IMR-90 (cell line): ENCODE measurements around the gene UNC79. TPM values are rescaled to one million over a fixed set of nuclear protein-coding genes. Genes with fewer than 3 reads are reported as not detected.

Experiments
- ATAC-seq: fragments of 200-7000 bp; cut with Tn5 transposase; 2 replicates; pipeline ENCODE4 v1.9.1; 2020; ENCODE audit warnings: low read depth, mild to moderate bottlenecking, moderate library complexity
- BruUV-seq: library from RNA; stranded (reverse); fragments of 400-500 nt; replicated peaks from 2 replicates; lab custom pipeline; 2021; lab: Mats Ljungman, UMichigan
- CTCF ChIA-PET: fragments of 300-600 bp; formaldehyde crosslinking; extraction: SDS; loops from one replicate; lab custom pipeline; 2021; ENCODE audit warnings: antibody characterized with exemption; lab: Yijun Ruan, JAX
- POLR2A ChIA-PET: fragments of 300-600 bp; sonication (Branson Sonifier 250); formaldehyde crosslinking; loops from one replicate; lab custom pipeline; 2022; ENCODE audit warnings: antibody characterized with exemption; ENCODE audit not compliant: unreplicated experiment; lab: Charles Lee
- DNase-seq: peaks from one replicate; pipeline ENCODE4 v3.0.0; 2013
- H2AFZ ChIP-seq: replicated peaks from 2 replicates; pipeline ENCODE3; 2013; ENCODE audit warnings: low read length, mild to moderate bottlenecking; ENCODE audit not compliant: poor library complexity
- H2AK5ac ChIP-seq: 2 replicates; pipeline ENCODE4 v1.6.1; 2013; ENCODE audit warnings: low read depth, low read length, inconsistent platforms
- H2AK9ac ChIP-seq: replicated peaks from 2 replicates; pipeline ENCODE3; 2013; ENCODE audit warnings: mild to moderate bottlenecking, low read depth, low read length, moderate library complexity; ENCODE audit not compliant: poor library complexity
- H2BK120ac ChIP-seq: 2 replicates; pipeline ENCODE4 v1.6.1; 2013; ENCODE audit warnings: low read depth, low read length, inconsistent platforms
- H2BK15ac ChIP-seq: 3 replicates; pipeline ENCODE4 v1.6.1; 2013; ENCODE audit warnings: low read depth, low read length, inconsistent platforms
- H2BK20ac ChIP-seq: 2 replicates; pipeline ENCODE4 v1.6.1; 2013; ENCODE audit warnings: low read depth, mild to moderate bottlenecking, inconsistent platforms, low read length, moderate library complexity
- H2BK5ac ChIP-seq: 2 replicates; pipeline ENCODE4 v1.6.1; 2013; ENCODE audit warnings: mild to moderate bottlenecking, low read depth, low read length, inconsistent platforms; ENCODE audit not compliant: poor library complexity, severe bottlenecking
- H3K14ac ChIP-seq: replicated peaks from 2 replicates; pipeline ENCODE4 v1.6.1; 2013; ENCODE audit warnings: low read depth, low read length, inconsistent platforms
- H3K18ac ChIP-seq: 2 replicates; pipeline ENCODE4 v1.6.1; 2013; ENCODE audit warnings: low read depth, low read length, control low read depth
- H3K23ac ChIP-seq: 2 replicates; pipeline ENCODE4 v1.6.1; 2013; ENCODE audit warnings: low read depth, low read length, inconsistent platforms
- H3K27ac ChIP-seq: 2 replicates; pipeline ENCODE4 v1.5.1; 2013; ENCODE audit warnings: mild to moderate bottlenecking, control low read depth, low read length; ENCODE audit not compliant: insufficient read depth
- H3K27me3 ChIP-seq: 2 replicates; pipeline ENCODE4 v1.6.1; 2013; ENCODE audit warnings: low read length; ENCODE audit not compliant: control insufficient read depth, insufficient read depth
- H3K36me3 ChIP-seq: 2 replicates; pipeline ENCODE4 v1.6.1; 2013; ENCODE audit warnings: low read length, mixed read lengths; ENCODE audit not compliant: control insufficient read depth, insufficient read depth
- H3K4ac ChIP-seq: 2 replicates; pipeline ENCODE4 v1.6.1; 2013; ENCODE audit warnings: low read depth, low read length, inconsistent platforms
- H3K4me1 ChIP-seq: 2 replicates; pipeline ENCODE4 v1.6.1; 2013; ENCODE audit warnings: low read length, mixed read lengths; ENCODE audit not compliant: control insufficient read depth, insufficient read depth
- H3K4me2 ChIP-seq: 2 replicates; pipeline ENCODE4 v1.6.1; 2013; ENCODE audit warnings: low read depth, mild to moderate bottlenecking, control low read depth, low read length, moderate library complexity
- H3K4me3 ChIP-seq: 2 replicates; pipeline ENCODE4 v1.5.1; 2013; ENCODE audit warnings: low read depth, mild to moderate bottlenecking, control low read depth, low read length, moderate library complexity; ENCODE audit not compliant: insufficient read depth
- H3K56ac ChIP-seq: 2 replicates; pipeline ENCODE4 v1.6.1; 2013; ENCODE audit warnings: low read length, inconsistent platforms; ENCODE audit not compliant: insufficient read depth; ENCODE audit errors: extremely low read depth
- H3K79me1 ChIP-seq, 2 experiments: 2 replicates each; pipeline ENCODE4 v1.6.1; 2013; ENCODE audit warnings: low read length in 2 of 2, inconsistent platforms in 1 of 2, low read depth in 1 of 2
- H3K9ac ChIP-seq: 2 replicates; pipeline ENCODE4 v1.6.1; 2013; ENCODE audit warnings: low read depth, low read length, control low read depth
- H3K9me1 ChIP-seq: 2 replicates; pipeline ENCODE4 v1.6.1; 2013; ENCODE audit warnings: low read length, inconsistent platforms; ENCODE audit not compliant: insufficient read depth
- H3K9me3 ChIP-seq: 2 replicates; pipeline ENCODE4 v1.6.1; 2013; ENCODE audit warnings: low read length; ENCODE audit not compliant: control insufficient read depth, insufficient read depth
- H4K20me1 ChIP-seq: 2 replicates; pipeline ENCODE4 v1.6.1; 2013; ENCODE audit warnings: low read length, inconsistent platforms; ENCODE audit not compliant: insufficient read depth
- H4K5ac ChIP-seq: 2 replicates; pipeline ENCODE4 v1.6.1; 2013; ENCODE audit warnings: mild to moderate bottlenecking, low read depth, low read length, control low read depth
- H4K8ac ChIP-seq, 2 experiments: 2 replicates each; pipeline ENCODE4 v1.6.1; 2013; ENCODE audit warnings: low read depth in 2 of 2, low read length in 2 of 2, control low read depth in 1 of 2, inconsistent platforms in 1 of 2
- H4K91ac ChIP-seq: 2 replicates; pipeline ENCODE4 v1.6.1; 2013; ENCODE audit warnings: low read depth, low read length, inconsistent platforms; ENCODE audit not compliant: insufficient read depth
- BHLHE40 ChIP-seq: fragments of 150-350 bp; IDR thresholded peaks from 2 replicates; pipeline ENCODE4 v1.6.1; 2016; ENCODE audit warnings: mild to moderate bottlenecking, low read depth, low read length
- CEBPB ChIP-seq: IDR thresholded peaks from 2 replicates; pipeline ENCODE4 v1.6.1; 2012; ENCODE audit warnings: low read depth, low read length, improper control_type of control experiment
- CHD1 ChIP-seq: IDR thresholded peaks from 2 replicates; pipeline ENCODE4 v1.6.1; 2012; ENCODE audit warnings: low read depth, low read length, improper control_type of control experiment
- FOS ChIP-seq: fragments of 150-350 bp; IDR thresholded peaks from 2 replicates; pipeline ENCODE4 v1.6.1; 2016; ENCODE audit warnings: low read depth, low read length
- MAFK ChIP-seq: IDR thresholded peaks from 2 replicates; pipeline ENCODE4 v1.6.1; 2012; ENCODE audit warnings: low read depth, low read length, improper control_type of control experiment
- MAZ ChIP-seq: IDR thresholded peaks from 2 replicates; pipeline ENCODE4 v1.6.1; 2012; ENCODE audit warnings: low read depth, mild to moderate bottlenecking, low read length, improper control_type of control experiment, moderate library complexity, borderline replicate concordance
- MXI1 ChIP-seq: IDR thresholded peaks from 2 replicates; pipeline ENCODE4 v1.6.1; 2012; ENCODE audit warnings: low read depth, mild to moderate bottlenecking, low read length, moderate library complexity, borderline replicate concordance
- NFE2L2 ChIP-seq: fragments of 150-350 bp; IDR thresholded peaks from 2 replicates; pipeline ENCODE4 v1.6.1; 2016; ENCODE audit warnings: low read depth, mild to moderate bottlenecking, low read length
- POLR2A ChIP-seq: IDR thresholded peaks from 2 replicates; pipeline ENCODE4 v1.6.1; 2012; ENCODE audit warnings: mild to moderate bottlenecking, low read depth, low read length
- RAD21 ChIP-seq: IDR thresholded peaks from 2 replicates; pipeline ENCODE4 v1.6.1; 2012; ENCODE audit warnings: low read length, improper control_type of control experiment
- RCOR1 ChIP-seq: IDR thresholded peaks from 2 replicates; pipeline ENCODE4 v1.6.1; 2012; ENCODE audit warnings: mild to moderate bottlenecking, low read length, improper control_type of control experiment; ENCODE audit not compliant: insufficient replicate concordance
- RFX5 ChIP-seq: IDR thresholded peaks from 2 replicates; pipeline ENCODE4 v1.8.0; 2012; ENCODE audit warnings: low read depth, mild to moderate bottlenecking, low read length, moderate library complexity
- SMC3 ChIP-seq: fragments of 150-350 bp; IDR thresholded peaks from 2 replicates; pipeline ENCODE4 v1.6.1; 2016; ENCODE audit warnings: low read depth, mild to moderate bottlenecking, antibody characterized with exemption, low read length, moderate library complexity
- WGBS, 2 experiments: methylation state at CpG; one replicate each; pipeline versions ENCODE4 v1.1.5 to v1.1.7; 2013; ENCODE audit warnings: missing lambda C conversion rate in 2 of 2; ENCODE audit not compliant: insufficient read length in 1 of 2; ENCODE audit errors: extremely low coverage in 2 of 2; 5-methylcytosine and 5-hydroxymethylcytosine counted together
- dilution Hi-C: fragments of 300-500 bp; cut with HindIII; formaldehyde crosslinking; loops from one replicate; pipeline ENCODE4 v1.14.3; 2018; ENCODE audit warnings: low sequenced_read_pairs; ENCODE audit not compliant: unreplicated experiment
- in situ Hi-C: fragments of 300-500 bp; cut with MboI; formaldehyde crosslinking; loops from 3 replicates; pipeline ENCODE4 v1.14.3; 2019; ENCODE audit warnings: low sequenced_read_pairs, inconsistent platforms, mixed read lengths
- intact Hi-C: fragments of 100-400 bp; cut with micrococcal nuclease; formaldehyde crosslinking; loops from 2 replicates; pipeline ENCODE4 v1.10.0; 2022
- polyA plus RNA-seq, 3 experiments: library from polyadenylated mRNA; depleted of rRNA; stranded (reverse); fragments of >200 nt; gene quantifications; 2 replicates each; pipeline ENCODE4 v1.2.3, GENCODE V29; 2012; ENCODE audit warnings: low replicate concordance in 1 of 3
- total RNA-seq: library from RNA; depleted of rRNA; stranded (reverse); fragments of >200 nt; gene quantifications from 2 replicates; pipeline ENCODE4 v1.2.3, GENCODE V29; 2012
- TF ChIP-seq, protein P1 (sequence below): fragments of 150-350 bp; IDR thresholded peaks from 2 replicates; pipeline ENCODE4 v1.6.1; 2017; ENCODE audit warnings: mild to moderate bottlenecking, antibody characterized with exemption, low read length, low read depth
- TF ChIP-seq, protein P2 (sequence below): conservative IDR thresholded peaks from 2 replicates; pipeline ENCODE4 v1.5.1; 2012; ENCODE audit warnings: mild to moderate bottlenecking, low read depth, low read length, improper control_type of control experiment
- TF ChIP-seq, protein P3 (sequence below): fragments of 150-350 bp; IDR thresholded peaks from 2 replicates; pipeline ENCODE4 v1.6.1; 2016; ENCODE audit warnings: low read depth, mild to moderate bottlenecking, low read length, moderate library complexity, borderline replicate concordance

The UNC79 gene
- total and polyA plus RNA-seq, 2 of the 4 experiments (the other 2 are of a cell fraction), result under 0.01 TPM

DNA sequence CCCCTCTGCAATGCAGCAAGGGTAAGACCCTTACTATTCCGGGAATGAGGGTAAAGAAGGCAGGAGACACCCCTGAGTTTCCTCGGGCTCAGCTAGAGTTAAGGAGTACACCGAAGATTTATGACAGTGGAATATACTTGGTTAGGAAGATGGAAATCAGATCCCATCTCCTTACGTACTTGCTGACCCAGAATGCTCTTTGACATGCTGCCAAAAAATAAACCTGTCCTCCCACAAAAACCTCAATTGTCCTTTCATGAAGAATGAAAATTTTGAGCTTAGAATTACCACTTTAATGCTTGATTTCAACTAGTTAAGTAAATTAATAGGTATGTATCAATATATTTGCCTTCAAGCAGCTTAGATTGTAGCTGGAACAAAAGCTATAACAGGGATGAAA, 258.1 kb downstream of the UNC79 start:
- no peak overlapping the region for H2AK5ac ChIP-seq
- no peaks in the 10 kb centered on the region for H3K36me3 ChIP-seq
- H3K4me3 ChIP-seq, result no peak overlapping the region
- no peak overlapping the region for H3K14ac ChIP-seq
- H2BK5ac ChIP-seq, result no peak overlapping the region
- TF ChIP-seq RCOR1 (no peak), MAFK (no peak), CEBPB (no peak), RFX5 (no peak), BHLHE40 (no peak), MAZ (no peak), RAD21 (no peak), FOS (no peak), MXI1 (no peak), SMC3 (no peak), CHD1 (no peak), POLR2A (no peak), NFE2L2 (no peak)
- TF ChIP-seq, protein P1, sequence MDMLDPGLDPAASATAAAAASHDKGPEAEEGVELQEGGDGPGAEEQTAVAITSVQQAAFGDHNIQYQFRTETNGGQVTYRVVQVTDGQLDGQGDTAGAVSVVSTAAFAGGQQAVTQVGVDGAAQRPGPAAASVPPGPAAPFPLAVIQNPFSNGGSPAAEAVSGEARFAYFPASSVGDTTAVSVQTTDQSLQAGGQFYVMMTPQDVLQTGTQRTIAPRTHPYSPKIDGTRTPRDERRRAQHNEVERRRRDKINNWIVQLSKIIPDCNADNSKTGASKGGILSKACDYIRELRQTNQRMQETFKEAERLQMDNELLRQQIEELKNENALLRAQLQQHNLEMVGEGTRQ, result no peak
- TF ChIP-seq, protein P2, sequence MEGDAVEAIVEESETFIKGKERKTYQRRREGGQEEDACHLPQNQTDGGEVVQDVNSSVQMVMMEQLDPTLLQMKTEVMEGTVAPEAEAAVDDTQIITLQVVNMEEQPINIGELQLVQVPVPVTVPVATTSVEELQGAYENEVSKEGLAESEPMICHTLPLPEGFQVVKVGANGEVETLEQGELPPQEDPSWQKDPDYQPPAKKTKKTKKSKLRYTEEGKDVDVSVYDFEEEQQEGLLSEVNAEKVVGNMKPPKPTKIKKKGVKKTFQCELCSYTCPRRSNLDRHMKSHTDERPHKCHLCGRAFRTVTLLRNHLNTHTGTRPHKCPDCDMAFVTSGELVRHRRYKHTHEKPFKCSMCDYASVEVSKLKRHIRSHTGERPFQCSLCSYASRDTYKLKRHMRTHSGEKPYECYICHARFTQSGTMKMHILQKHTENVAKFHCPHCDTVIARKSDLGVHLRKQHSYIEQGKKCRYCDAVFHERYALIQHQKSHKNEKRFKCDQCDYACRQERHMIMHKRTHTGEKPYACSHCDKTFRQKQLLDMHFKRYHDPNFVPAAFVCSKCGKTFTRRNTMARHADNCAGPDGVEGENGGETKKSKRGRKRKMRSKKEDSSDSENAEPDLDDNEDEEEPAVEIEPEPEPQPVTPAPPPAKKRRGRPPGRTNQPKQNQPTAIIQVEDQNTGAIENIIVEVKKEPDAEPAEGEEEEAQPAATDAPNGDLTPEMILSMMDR, result no peak
- TF ChIP-seq, protein P3, sequence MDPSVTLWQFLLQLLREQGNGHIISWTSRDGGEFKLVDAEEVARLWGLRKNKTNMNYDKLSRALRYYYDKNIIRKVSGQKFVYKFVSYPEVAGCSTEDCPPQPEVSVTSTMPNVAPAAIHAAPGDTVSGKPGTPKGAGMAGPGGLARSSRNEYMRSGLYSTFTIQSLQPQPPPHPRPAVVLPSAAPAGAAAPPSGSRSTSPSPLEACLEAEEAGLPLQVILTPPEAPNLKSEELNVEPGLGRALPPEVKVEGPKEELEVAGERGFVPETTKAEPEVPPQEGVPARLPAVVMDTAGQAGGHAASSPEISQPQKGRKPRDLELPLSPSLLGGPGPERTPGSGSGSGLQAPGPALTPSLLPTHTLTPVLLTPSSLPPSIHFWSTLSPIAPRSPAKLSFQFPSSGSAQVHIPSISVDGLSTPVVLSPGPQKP, result no peak
- no peaks in the 10 kb centered on the region for H3K4me1 ChIP-seq
- no peaks in the 10 kb centered on the region for H3K79me1 ChIP-seq
- H3K9me1 ChIP-seq, result no peaks in the 10 kb centered on the region
- ATAC-seq, result no peak
- no peak overlapping the region for H3K4me2 ChIP-seq
- no peak overlapping the region for H4K8ac ChIP-seq
- dilution Hi-C loops (no loop called here), intact Hi-C loops (no loop called here), in situ Hi-C loops (no loop called here)
- no peak overlapping the region for H3K56ac ChIP-seq
- no peak for DNase-seq
- no CpG with 5 or more reads among the region's 4 CpGs for WGBS, 2 experiments
- no peaks in the 10 kb centered on the region for H4K20me1 ChIP-seq
- H3K27ac ChIP-seq, result no peak overlapping the region
- no peaks in the 10 kb centered on the region for H3K9me3 ChIP-seq
- H3K9ac ChIP-seq, result no peak overlapping the region
- ChIA-PET CTCF (no interaction called here), POLR2A (no interaction called here)
- no TSS peak for BruUV-seq
- no peak overlapping the region for H4K91ac ChIP-seq
- no peak overlapping the region for H2AFZ ChIP-seq
- no peak overlapping the region for H2BK15ac ChIP-seq
- H4K5ac ChIP-seq, result no peak overlapping the region
- H2BK20ac ChIP-seq, result no peak overlapping the region
- no peak overlapping the region for H2BK120ac ChIP-seq
- no peaks in the 10 kb centered on the region for H3K27me3 ChIP-seq
- no peak overlapping the region for H3K23ac ChIP-seq
- no peak overlapping the region for H3K18ac ChIP-seq
- H3K4ac ChIP-seq, result no peak overlapping the region
- no peak overlapping the region for H2AK9ac ChIP-seq
